MM.1S (cell line): ENCODE data around the gene AGER.

Experiments used
- CTCF ChIP-seq: fragments of 300-600 bp; sonication (generic); IDR thresholded peaks from 2 replicates; pipeline ENCODE4 v1.5.1; 2016; ENCODE audit warnings: antibody characterized with exemption, low read length, mixed read lengths
- EZH2 ChIP-seq: fragments of 300-600 bp; sonication (generic); optimal IDR thresholded peaks from 2 replicates; pipeline ENCODE3; 2017; ENCODE audit warnings: low read depth, mild to moderate bottlenecking, antibody characterized with exemption, low read length, mixed read lengths
- EZH2phosphoT487 ChIP-seq: fragments of 300-600 bp; sonication (generic); IDR thresholded peaks from 2 replicates; pipeline ENCODE4 v1.6.1; 2018; ENCODE audit warnings: antibody characterized with exemption, low read length

- TF ChIP-seq CTCF (no peak), EZH2 (no peak), EZH2phosphoT487 (no peak)
These were observed 4.5 kb upstream of the AGER start for GRCh38 chr6:32188381-32189068.
